WTC11 (cell line): Measurements from ENCODE around the gene ITGA8.

Source experiments
- CTCF ChIP-seq: fragments of 200-600 bp; IDR thresholded peaks from 2 replicates; pipeline ENCODE4 v1.8.0; 2022; ENCODE audit warnings: antibody characterized with exemption
- E2F1 ChIP-seq: sonication (generic); formaldehyde crosslinking; IDR thresholded peaks from 2 replicates; pipeline ENCODE4 v1.8.0; 2022; ENCODE audit warnings: mild to moderate bottlenecking, missing genetic modification reagents

GRCh38 chr10:15606377-15606776, 113.3 kb downstream of the ITGA8 start:
- TF ChIP-seq E2F1 (CRISPR knock-in tag) (no peak), CTCF (no peak)
